Brain microvascular endothelial cell (primary cell): ENCODE data around the gene FBXO3.
"Not testable (repeated sequence)": the region's sequence is repeated elsewhere in the genome, so short reads cannot be mapped to it uniquely, and the experiment has no call there.

Experiments
- DNase-seq: peaks from one replicate; pipeline ENCODE4 v3.0.0-alpha.2; 2020
- H3K27ac ChIP-seq: fragments of 250-450 bp; sonication (Bioruptor Pico); 2 replicates; pipeline ENCODE4 v1.5.1; 2020; ENCODE audit warnings: mild to moderate bottlenecking, moderate library complexity
- H3K27me3 ChIP-seq: fragments of 250-450 bp; sonication (Bioruptor Pico); replicated peaks from 2 replicates; pipeline ENCODE4 v1.5.1; 2020; ENCODE audit warnings: mild to moderate bottlenecking
- H3K36me3 ChIP-seq: fragments of 250-450 bp; sonication (Bioruptor Pico); replicated peaks from 2 replicates; pipeline ENCODE4 v1.5.1; 2020; ENCODE audit warnings: mild to moderate bottlenecking
- H3K4me3 ChIP-seq: 2 replicates; pipeline ENCODE4 v1.5.1; 2011; ENCODE audit warnings: low read depth, mild to moderate bottlenecking, control low read depth, low read length, moderate library complexity
- in situ Hi-C: cut with HindIII; loops from 2 replicates; pipeline ENCODE4 v1.10.0; 2017; ENCODE audit warnings: low sequenced_read_pairs, low pct_ligation_motif_present
- TF ChIP-seq, protein P1 (sequence below): IDR thresholded peaks from 2 replicates; pipeline ENCODE4 v1.5.1; 2011; ENCODE audit warnings: low read depth, mild to moderate bottlenecking, moderate library complexity, low read length, control low read depth, inconsistent platforms; ENCODE audit errors: missing control alignments

FBXO3 gene

DNA sequence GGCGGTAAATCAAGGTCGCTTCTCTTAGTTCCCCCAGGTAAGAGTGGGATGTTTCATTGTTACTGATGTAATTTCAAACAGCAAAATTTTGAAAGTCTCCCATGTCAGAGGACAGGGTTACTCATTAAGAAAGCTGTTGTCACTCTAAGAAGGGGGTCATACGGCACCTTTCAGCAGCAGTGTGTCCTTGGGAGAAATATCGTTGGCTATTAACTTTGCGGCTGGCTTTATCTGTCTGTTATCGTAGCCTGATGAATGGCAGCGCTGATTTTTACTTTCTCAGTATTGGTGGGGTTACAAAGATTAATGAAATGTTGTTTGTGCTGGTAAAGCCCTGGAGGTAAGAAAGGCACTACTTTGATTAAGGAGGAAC is 27.5 kb upstream of the FBXO3 start:
- H3K27me3 ChIP-seq: no peaks in the 10 kb centered on the region
- in situ Hi-C loops: no loop called here
- no peaks in the 10 kb centered on the region for H3K36me3 ChIP-seq
- H3K27ac ChIP-seq: no peak overlapping the region
- TF ChIP-seq, protein P1, sequence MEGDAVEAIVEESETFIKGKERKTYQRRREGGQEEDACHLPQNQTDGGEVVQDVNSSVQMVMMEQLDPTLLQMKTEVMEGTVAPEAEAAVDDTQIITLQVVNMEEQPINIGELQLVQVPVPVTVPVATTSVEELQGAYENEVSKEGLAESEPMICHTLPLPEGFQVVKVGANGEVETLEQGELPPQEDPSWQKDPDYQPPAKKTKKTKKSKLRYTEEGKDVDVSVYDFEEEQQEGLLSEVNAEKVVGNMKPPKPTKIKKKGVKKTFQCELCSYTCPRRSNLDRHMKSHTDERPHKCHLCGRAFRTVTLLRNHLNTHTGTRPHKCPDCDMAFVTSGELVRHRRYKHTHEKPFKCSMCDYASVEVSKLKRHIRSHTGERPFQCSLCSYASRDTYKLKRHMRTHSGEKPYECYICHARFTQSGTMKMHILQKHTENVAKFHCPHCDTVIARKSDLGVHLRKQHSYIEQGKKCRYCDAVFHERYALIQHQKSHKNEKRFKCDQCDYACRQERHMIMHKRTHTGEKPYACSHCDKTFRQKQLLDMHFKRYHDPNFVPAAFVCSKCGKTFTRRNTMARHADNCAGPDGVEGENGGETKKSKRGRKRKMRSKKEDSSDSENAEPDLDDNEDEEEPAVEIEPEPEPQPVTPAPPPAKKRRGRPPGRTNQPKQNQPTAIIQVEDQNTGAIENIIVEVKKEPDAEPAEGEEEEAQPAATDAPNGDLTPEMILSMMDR: no peak
- DNase-seq: no peak
- peak overlapping the region; percentile 57 for H3K4me3 ChIP-seq

DNA sequence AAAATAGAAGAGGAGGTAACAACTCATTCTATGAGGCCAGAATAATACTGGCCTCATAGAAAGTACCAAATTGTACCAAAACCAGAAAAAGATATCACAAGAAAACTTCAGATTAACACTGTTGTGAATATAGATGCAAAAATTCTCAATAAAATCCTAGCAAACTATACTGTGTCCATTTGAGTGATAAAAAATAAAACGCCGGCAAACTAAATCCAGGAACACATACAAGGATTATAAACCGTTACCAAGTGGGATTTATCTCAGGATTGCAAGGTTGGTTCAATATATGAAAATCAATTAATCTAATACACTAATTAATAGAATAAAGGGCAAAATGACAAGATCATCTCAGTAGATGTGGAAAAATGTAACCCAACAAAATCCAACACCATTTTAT is 23.6 kb upstream of the FBXO3 start:
- TF ChIP-seq, protein P1: no peak
- in situ Hi-C loops: no loop called here
- no peak overlapping the region for H3K4me3 ChIP-seq
- no peaks in the 10 kb centered on the region for H3K27me3 ChIP-seq
- no peak overlapping the region for H3K27ac ChIP-seq
- no peak for DNase-seq
- H3K36me3 ChIP-seq: no peaks in the 10 kb centered on the region

DNA sequence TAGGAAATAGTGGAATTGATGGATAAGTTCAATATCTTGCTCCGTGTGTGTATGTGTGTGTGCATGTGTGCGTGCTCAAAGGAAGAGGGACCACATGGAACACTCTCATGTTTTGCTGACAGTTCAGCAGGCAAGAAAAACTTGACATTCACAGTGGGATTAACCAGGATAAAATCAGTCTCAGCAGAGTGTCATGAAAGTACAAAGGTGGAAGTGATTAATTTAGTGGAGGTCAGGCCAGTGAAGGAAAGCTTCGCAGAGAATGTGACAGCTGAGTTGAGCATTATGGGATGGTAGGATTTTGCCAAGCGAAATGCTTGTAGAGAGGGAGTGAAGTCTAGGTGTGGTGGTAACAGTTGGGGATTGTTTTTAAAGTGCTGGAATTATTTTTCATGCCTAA is 15.7 kb upstream of the FBXO3 start:
- Histone ChIP-seq H3K4me3 (no peak overlapping the region), H3K36me3 (no peaks in the 10 kb centered on the region), H3K27me3 (no peaks in the 10 kb centered on the region), H3K27ac (no peak overlapping the region)
- no peak for DNase-seq
- TF ChIP-seq, protein P1: no peak
- in situ Hi-C loops: no loop called here

GRCh38 chr11:33788095-33788494 is 13.8 kb upstream of the FBXO3 start:
- in situ Hi-C loops, H3K27me3 ChIP-seq, H3K36me3 ChIP-seq, H3K27ac ChIP-seq, H3K4me3 ChIP-seq, DNase-seq: not testable (repeated sequence)

GRCh38 chr11:33787076-33787475 is 12.8 kb upstream of the FBXO3 start:
- DNase-seq: no peak
- in situ Hi-C loops: no loop called here
- TF ChIP-seq, protein P1: no peak
- Histone ChIP-seq H3K27ac (no peak overlapping the region), H3K36me3 (no peaks in the 10 kb centered on the region), H3K4me3 (no peak overlapping the region), H3K27me3 (no peaks in the 10 kb centered on the region)

DNA sequence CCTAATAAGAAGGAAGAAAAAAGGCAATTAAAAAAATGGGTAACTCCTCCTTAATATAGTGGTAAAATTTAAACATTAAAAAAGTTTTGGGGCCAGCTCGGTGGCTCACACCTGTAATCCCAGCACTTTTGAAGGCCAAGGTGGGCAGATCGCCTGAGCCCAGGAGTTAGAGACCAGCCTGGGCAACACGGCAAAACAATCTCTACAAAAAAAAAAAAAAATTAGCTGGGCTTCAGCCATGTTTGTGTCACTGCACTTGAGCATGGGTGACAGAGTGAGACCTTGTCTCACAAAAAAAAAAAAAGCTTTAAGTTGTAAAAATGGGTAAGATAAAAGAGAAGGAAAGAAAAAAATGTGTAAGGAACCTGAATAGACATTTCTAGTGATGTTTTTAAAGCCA is 11.3 kb upstream of the FBXO3 start:
- no peaks in the 10 kb centered on the region for H3K27me3 ChIP-seq
- TF ChIP-seq, protein P1: no peak
- no peak for DNase-seq
- H3K4me3 ChIP-seq: no peak overlapping the region
- no peaks in the 10 kb centered on the region for H3K36me3 ChIP-seq
- in situ Hi-C loops: no loop called here
- H3K27ac ChIP-seq: no peak overlapping the region
